HepG2 (cell line): ENCODE results near the gene MRPS35. TPM values are rescaled to one million over a fixed set of nuclear protein-coding genes. Genes with fewer than 3 reads are reported as not detected.

ENCODE experiments used
- ETS1 ChIP-seq: sonication (generic); formaldehyde crosslinking; IDR thresholded peaks from 2 replicates; pipeline ENCODE4 v1.4.0; 2020; ENCODE audit warnings: missing genetic modification reagents
- GFI1 ChIP-seq: sonication (generic); formaldehyde crosslinking; IDR thresholded peaks from 2 replicates; pipeline ENCODE4 v1.5.0; 2020; ENCODE audit warnings: missing genetic modification reagents, mild to moderate bottlenecking, borderline replicate concordance
- HOXA3 ChIP-seq: sonication (generic); formaldehyde crosslinking; IDR thresholded peaks from 2 replicates; pipeline ENCODE4 v1.5.0; 2020; ENCODE audit warnings: missing genetic modification reagents
- IRF2 ChIP-seq: IDR thresholded peaks from 2 replicates; pipeline ENCODE4 v1.6.1; 2018; ENCODE audit warnings: missing genetic modification reagents, missing compliant biosample characterization
- IRX3 ChIP-seq: sonication (generic); formaldehyde crosslinking; IDR thresholded peaks from 2 replicates; pipeline ENCODE4 v1.8.1; 2023; ENCODE audit warnings: mild to moderate bottlenecking, low read depth, missing genetic modification reagents, borderline replicate concordance
- JUNB ChIP-seq: sonication (generic); formaldehyde crosslinking; IDR thresholded peaks from 2 replicates; pipeline ENCODE4 v1.8.0; 2022; ENCODE audit warnings: missing genetic modification reagents, mild to moderate bottlenecking, borderline replicate concordance
- KAT2B ChIP-seq: fragments of 150-350 bp; IDR thresholded peaks from 2 replicates; pipeline ENCODE4 v1.6.1; 2014; ENCODE audit warnings: low read depth, low read length, borderline replicate concordance
- MYC ChIP-seq: sonication (generic); formaldehyde crosslinking; IDR thresholded peaks from 2 replicates; pipeline ENCODE4 v1.9.0; 2021; ENCODE audit warnings: missing genetic modification reagents, borderline replicate concordance
- RNF219 ChIP-seq: sonication (generic); formaldehyde crosslinking; IDR thresholded peaks from 2 replicates; pipeline ENCODE4 v1.5.0; 2020; ENCODE audit warnings: mild to moderate bottlenecking, missing genetic modification reagents
- SMAD3 ChIP-seq: sonication (generic); formaldehyde crosslinking; IDR thresholded peaks from 2 replicates; pipeline ENCODE4 v1.4.0; 2020; ENCODE audit warnings: missing genetic modification reagents
- STAG1 ChIP-seq: sonication (generic); formaldehyde crosslinking; IDR thresholded peaks from 2 replicates; pipeline ENCODE4 v1.4.0; 2020; ENCODE audit warnings: missing genetic modification reagents
- TFDP1 ChIP-seq: IDR thresholded peaks from 2 replicates; pipeline ENCODE4 v1.6.1; 2016; ENCODE audit warnings: missing compliant biosample characterization, missing genetic modification reagents, borderline replicate concordance
- TRAFD1 ChIP-seq: sonication (generic); formaldehyde crosslinking; IDR thresholded peaks from 2 replicates; pipeline ENCODE4 v1.5.1; 2020; ENCODE audit warnings: missing genetic modification reagents, mild to moderate bottlenecking, borderline replicate concordance
- U2AF1 ChIP-seq: fragments of 200-400 bp; formaldehyde crosslinking; optimal IDR thresholded peaks from 2 replicates; pipeline ENCODE3; 2017; ENCODE audit warnings: mild to moderate bottlenecking, low read depth, low read length
- ZBTB43 ChIP-seq: sonication (generic); formaldehyde crosslinking; conservative IDR thresholded peaks from 2 replicates; pipeline ENCODE4 v1.4.0; 2020; ENCODE audit warnings: missing genetic modification reagents
- ZMYM4 ChIP-seq: sonication (generic); formaldehyde crosslinking; IDR thresholded peaks from 2 replicates; pipeline ENCODE4 v1.8.1; 2023; ENCODE audit warnings: mild to moderate bottlenecking, missing genetic modification reagents
- ZNF3 ChIP-seq: IDR thresholded peaks from 2 replicates; pipeline ENCODE4 v1.7.0; 2017; ENCODE audit warnings: inconsistent platforms
- ZNF543 ChIP-seq: sonication (generic); formaldehyde crosslinking; IDR thresholded peaks from 2 replicates; pipeline ENCODE4 v1.4.0; 2020; ENCODE audit warnings: mild to moderate bottlenecking, missing genetic modification reagents
- ZNF577 ChIP-seq: sonication (generic); formaldehyde crosslinking; IDR thresholded peaks from 2 replicates; pipeline ENCODE4 v1.4.0; 2020; ENCODE audit warnings: mild to moderate bottlenecking, low read depth, missing genetic modification reagents, borderline replicate concordance
- ZNF775 ChIP-seq: sonication (generic); formaldehyde crosslinking; IDR thresholded peaks from 2 replicates; pipeline ENCODE4 v1.4.0; 2020; ENCODE audit warnings: missing genetic modification reagents, mild to moderate bottlenecking, moderate library complexity, borderline replicate concordance
- ZNF781 ChIP-seq: sonication (generic); formaldehyde crosslinking; IDR thresholded peaks from 2 replicates; pipeline ENCODE4 v1.5.1; 2020; ENCODE audit warnings: borderline replicate concordance, mild to moderate bottlenecking, missing genetic modification reagents; ENCODE audit errors: not compliant biosample characterization
- ZNF839 ChIP-seq: sonication (generic); formaldehyde crosslinking; IDR thresholded peaks from 2 replicates; pipeline ENCODE4 v1.4.0; 2020; ENCODE audit warnings: missing genetic modification reagents, mild to moderate bottlenecking, borderline replicate concordance
- polyA plus RNA-seq, 8 experiments: library from polyadenylated mRNA; depleted of rRNA in 3 of 8; stranded (reverse) in 7 of 8; unstranded in 1 of 8; fragments of >200 nt; fragmentation: Illumina TruSeq in 4 of 8; extraction: Trizol in 4 of 8; gene quantifications; 2 replicates each; pipeline versions ENCODE4 v1.2.1 to v1.2.3, GENCODE V29; 2011 to 2016; ENCODE audit warnings: low read depth in 4 of 8, missing spikeins in 1 of 8, mixed read lengths in 1 of 8; ENCODE audit not compliant: insufficient read depth in 1 of 8
- total RNA-seq, 5 experiments: library from RNA; depleted of rRNA; stranded (reverse); fragments of >200 nt; fragmentation: Illumina TruSeq; extraction: Trizol; gene quantifications; 2 replicates each; pipeline ENCODE4 v1.2.3, GENCODE V29; 2016; ENCODE audit warnings: low read depth in 1 of 5

The MRPS35 gene
- total and polyA plus RNA-seq, 2 of the 13 experiments (the other 11 are each of a cell fraction or from before 2014, with no cell fraction given), result 63.4 to 104 TPM

GRCh38 chr12:27779920-27780611 lies 69.4 kb downstream of the MRPS35 start, which contains the start of the genes KLHL42 and MANSC4 (continued):
- TF ChIP-seq ZNF781 (CRISPR knock-in tag) (no peak), ZMYM4 (peak; percentile 68), RNF219 (CRISPR knock-in tag) (no peak; the same call in 1 of the 2 replicates), ZNF3 (CRISPR knock-in tag) (no peak), IRF2 (CRISPR knock-in tag) (no peak), ZNF543 (CRISPR knock-in tag) (no peak), KAT2B (no peak), GFI1 (CRISPR knock-in tag) (0 out of 2 replicates have a peak, but pooled peaks have one; percentile 17), SMAD3 (CRISPR knock-in tag) (no peak), JUNB (CRISPR knock-in tag) (no peak), TFDP1 (CRISPR knock-in tag) (peak; percentile 47; the same call in 1 of the 2 replicates), STAG1 (CRISPR knock-in tag) (peak; percentile 13; the same call in 1 of the 2 replicates), ETS1 (CRISPR knock-in tag) (no peak; the same call in 1 of the 2 replicates), HOXA3 (CRISPR knock-in tag) (peak; percentile 19; the same call in 1 of the 2 replicates), U2AF1 (no peak), MYC (CRISPR knock-in tag) (peak; percentile 21; the same call in 1 of the 2 replicates), IRX3 (CRISPR knock-in tag) (no peak), TRAFD1 (CRISPR knock-in tag) (no peak), ZNF775 (CRISPR knock-in tag) (no peak), ZNF839 (CRISPR knock-in tag) (no peak), ZNF577 (CRISPR knock-in tag) (no peak), ZBTB43 (CRISPR knock-in tag) (peak; percentile 29; the same call in 1 of the 2 replicates)
